Tibial nerve (tissue), 4 donors: ENCODE measurements around the gene MT1E.

Experiments
- CTCF ChIP-seq, 5 experiments: fragments of 200-600 bp in 3 of 5; fragments of 450-650 bp in 2 of 5; sonication (generic) in 3 of 5; IDR thresholded peaks; one replicate each; pipeline ENCODE4 v1.5.1; 2016 to 2019; ENCODE audit warnings: antibody characterized with exemption in 5 of 5, mild to moderate bottlenecking in 3 of 5, moderate library complexity in 2 of 5
- EP300 ChIP-seq, 2 donors: sonication (generic); formaldehyde crosslinking; IDR thresholded peaks; one replicate each; pipeline ENCODE4 v1.6.1; 2017; ENCODE audit warnings: antibody characterized with exemption in 2 of 2, mild to moderate bottlenecking in 1 of 2

DNA sequence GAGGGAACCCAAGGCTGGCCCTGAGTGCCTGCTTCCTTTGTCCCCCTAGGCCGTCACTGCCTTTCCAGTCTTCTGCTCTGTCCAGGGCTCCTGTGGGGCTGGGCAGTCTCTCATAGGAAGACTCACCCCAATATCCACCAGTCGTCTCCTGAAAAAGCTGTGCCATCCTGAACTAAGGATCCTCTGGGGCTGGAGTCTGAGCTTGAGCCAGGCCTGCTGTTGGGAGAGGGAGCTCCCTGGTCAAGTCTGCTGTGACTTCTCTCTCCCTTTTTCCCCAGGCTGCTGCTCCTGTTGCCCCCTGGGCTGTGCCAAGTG is 45.0 kb downstream of the MT1E start:
- TF ChIP-seq CTCF (IDR thresholded peaks at IDR 0.05) (no peak), EP300 (IDR thresholded peaks at IDR 0.05) (no peak)
